GM21526 (cell line): Measurements from ENCODE around the gene ATOH1.

Source experiments
- ATAC-seq: cut with Tn5 transposase; IDR thresholded peaks from one replicate; pipeline ENCODE4 v1.9.1; 2021; ENCODE audit warnings: moderate library complexity; ENCODE audit not compliant: unreplicated experiment, low FRiP score

ATOH1 gene

DNA sequence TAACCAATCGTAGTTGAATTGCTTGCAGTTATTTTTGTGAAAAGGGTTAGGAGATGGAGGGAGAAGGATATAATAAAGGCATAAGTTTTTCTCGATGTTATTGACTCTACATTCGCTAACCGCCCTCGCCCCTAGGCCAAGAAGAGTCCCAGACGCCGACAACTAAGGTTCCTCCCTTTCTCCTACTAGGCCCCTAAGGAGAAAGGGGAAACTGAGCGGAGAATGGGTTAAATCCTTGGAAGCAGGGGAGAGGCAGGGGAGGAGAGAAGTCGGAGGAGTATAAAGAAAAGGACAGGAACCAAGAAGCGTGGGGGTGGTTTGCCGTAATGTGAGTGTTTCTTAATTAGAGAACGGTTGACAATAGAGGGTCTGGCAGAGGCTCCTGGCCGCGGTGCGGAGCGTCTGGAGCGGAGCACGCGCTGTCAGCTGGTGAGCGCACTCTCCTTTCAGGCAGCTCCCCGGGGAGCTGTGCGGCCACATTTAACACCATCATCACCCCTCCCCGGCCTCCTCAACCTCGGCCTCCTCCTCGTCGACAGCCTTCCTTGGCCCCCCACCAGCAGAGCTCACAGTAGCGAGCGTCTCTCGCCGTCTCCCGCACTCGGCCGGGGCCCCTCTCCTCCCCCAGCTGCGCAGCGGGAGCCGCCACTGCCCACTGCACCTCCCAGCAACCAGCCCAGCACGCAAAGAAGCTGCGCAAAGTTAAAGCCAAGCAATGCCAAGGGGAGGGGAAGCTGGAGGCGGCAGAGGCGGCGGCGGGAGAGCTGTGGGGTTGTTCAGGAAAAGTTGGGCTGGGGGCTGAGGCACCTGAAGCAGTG, 5.9 kb downstream of the ATOH1 start:
- no peak for ATAC-seq

DNA sequence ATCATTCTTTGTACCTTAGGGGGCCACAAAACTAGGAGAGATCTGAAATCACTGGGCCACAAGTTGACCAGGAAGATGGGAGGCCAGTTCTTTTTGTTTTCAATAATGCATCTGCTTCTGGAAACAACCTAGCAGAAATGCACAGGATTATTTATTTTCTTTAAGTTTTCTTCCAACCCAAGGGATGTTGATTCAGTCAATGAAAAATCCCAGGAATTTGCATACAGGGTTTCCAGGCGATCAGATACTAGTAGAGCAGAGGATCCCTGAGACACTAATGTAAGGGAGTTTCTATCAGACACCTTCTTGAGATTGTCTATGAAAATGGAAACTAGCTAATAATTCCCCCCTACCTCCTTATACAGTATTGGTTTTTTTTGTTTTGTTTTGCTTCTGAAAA, 7.4 kb downstream of the ATOH1 start:
- no peak for ATAC-seq

GRCh38 chr4:93839704-93840103, 11.2 kb downstream of the ATOH1 start:
- no peak for ATAC-seq

- ATAC-seq = no peak
These were observed 13.3 kb downstream of the ATOH1 start for GRCh38 chr4:93841803-93842345.

DNA sequence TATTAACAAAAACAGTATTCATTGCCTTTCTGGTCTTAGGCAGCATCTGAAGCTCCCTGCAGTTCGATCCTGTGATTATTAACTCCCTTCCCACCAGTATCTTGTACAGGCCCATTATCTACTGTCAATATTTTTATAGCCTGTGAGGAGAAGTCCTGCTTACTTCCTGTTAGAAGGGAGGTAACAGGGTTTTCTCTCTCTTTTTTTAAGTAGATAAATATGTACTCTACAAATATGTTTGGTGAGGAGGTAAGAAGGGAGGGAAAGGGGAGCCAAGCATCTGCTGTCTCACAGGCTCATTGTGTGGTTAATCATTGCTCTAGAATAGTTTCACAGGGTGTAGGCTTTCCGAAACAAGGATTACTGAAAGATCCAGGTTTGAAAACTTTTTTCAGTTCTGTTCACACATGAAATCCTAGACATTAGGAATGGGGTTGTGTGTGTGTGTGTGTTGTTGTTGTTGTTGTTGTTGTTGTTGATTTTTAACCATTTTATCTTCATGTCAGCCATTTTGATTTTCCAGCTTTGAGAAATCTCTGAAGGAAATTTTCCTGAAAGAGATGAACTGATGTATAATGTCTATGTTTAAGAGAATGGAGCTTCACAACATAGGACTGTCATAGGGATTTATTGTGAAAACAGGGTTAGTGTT, 14.2 kb downstream of the ATOH1 start:
- ATAC-seq = no peak

- ATAC-seq = no peak
These were observed 15.2 kb downstream of the ATOH1 start for GRCh38 chr4:93843772-93844171.

DNA sequence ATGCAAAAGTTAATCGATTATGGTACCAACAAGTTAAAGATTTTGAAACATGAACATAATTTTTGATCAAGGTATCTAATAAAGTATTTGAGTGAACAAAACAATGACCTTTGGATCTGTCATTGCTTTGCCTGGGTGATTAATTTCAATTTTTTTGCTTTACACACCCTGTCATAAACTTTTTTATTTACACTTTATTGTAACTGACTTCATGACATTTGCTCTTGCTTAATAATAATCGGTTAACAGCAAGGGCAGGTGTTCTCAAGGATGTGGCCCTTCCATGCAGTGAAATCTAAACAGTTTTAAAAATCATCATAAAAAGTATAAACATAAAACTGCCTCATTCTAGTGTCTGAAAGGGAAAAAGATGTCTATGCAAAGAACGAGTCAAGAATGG, 24.1 kb downstream of the ATOH1 start:
- no peak for ATAC-seq

DNA sequence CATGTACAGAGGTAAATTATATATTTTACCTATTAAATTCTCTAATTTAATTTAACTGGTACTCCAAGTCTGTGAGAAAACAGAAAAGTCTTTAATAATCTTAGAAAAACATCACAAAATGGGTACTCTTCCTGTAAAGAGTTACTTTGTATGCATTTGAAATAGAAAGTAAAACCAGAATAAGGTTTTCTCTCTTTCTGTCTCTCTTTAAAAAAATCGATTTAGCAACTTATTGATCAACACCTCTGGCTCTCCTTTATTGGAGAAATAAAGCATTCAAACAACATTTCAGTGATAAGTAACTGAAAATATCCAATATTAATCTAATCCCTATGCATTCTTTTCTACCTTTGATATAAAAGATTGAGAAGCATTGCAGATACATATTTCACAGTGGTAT, 27.4 kb downstream of the ATOH1 start:
- ATAC-seq = no peak

DNA sequence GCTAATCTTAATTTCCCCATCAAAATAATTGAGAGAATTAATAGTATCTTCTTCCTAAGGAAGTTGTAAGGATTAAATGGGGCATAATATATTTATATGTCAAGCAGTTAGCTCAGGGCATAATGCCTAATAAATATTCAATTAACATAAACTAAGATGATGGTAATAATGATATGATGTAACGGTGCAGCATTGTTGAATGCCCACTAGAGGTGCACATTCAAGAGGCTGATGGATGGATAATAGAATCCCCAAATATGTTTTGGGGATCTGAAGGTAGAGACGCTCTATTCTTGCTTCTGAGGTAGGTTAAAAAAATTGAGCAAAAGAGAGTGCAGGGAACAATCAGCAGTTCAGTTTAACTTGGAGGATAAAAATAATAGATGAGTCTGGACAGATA, 37.1 kb downstream of the ATOH1 start:
- ATAC-seq = no peak

DNA sequence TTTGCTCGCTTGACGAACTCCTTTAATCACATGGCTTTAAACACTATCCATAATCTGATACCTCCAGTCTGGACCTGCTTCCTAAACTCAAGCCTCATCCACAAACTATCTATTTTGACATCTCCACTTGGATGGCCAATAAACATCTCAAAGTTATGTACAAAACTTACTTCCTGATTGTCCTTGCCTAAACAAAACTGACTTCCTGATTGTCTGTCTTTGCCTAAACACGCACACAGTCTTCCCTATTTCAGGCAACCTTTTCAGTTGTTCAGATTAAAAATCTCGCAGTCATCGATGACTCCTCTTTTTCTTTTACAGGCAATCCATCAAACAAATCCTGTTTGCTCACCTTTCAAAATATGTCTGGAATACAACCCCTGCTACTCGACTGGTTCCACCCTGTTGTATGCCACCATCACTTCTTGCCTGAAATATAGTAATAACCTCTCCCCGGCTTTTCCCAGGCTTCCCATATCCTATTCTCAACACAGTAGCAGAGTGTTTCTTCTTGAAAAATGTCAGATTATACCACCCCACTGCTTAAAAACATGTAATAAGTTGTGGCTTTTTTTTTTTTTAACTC, 39.0 kb downstream of the ATOH1 start:
- no peak for ATAC-seq

- ATAC-seq = no peak
These were observed 42.4 kb downstream of the ATOH1 start for GRCh38 chr4:93870876-93871458.

GRCh38 chr4:93876754-93877153, 48.2 kb downstream of the ATOH1 start:
- ATAC-seq = no peak

DNA sequence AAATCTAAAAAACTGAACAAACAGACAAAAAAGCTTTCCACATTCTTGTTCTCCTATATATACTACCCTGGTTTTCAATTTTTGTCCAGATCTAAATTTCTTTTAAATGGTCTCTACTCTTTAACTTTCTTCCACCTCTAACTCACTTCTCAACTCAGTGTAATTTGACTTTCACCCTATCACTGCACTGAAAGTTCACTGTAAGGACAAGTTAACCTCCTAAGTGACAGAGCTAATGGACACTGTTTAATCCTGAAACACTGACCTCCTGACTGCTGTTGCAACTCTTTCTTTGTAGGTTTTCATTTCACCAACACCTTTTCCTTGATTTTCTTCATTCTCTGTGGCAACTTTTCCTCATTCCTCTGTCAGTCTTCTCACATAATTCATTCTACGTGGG, 50.0 kb downstream of the ATOH1 start:
- ATAC-seq = no peak

GRCh38 chr4:93879919-93880318, 51.4 kb downstream of the ATOH1 start:
- peak; percentile 79 for ATAC-seq
